Lower leg skin (tissue), 4 donors: ENCODE measurements around the gene LIN9. TPM values are rescaled to one million over a fixed set of nuclear protein-coding genes. Genes with fewer than 3 reads are reported as not detected.
A peak's percentile ranks its signal among the peaks of the same experiment; 100 is the strongest.

Source experiments
- DNase-seq, 2 donors: peaks; one replicate each; pipeline ENCODE4 v3.0.0-alpha.2; 2019; ENCODE audit warnings: low spot score in 2 of 2
- H3K4me3 ChIP-seq: fragments of 200-600 bp; sonication (generic); 2 replicates; pipeline ENCODE4 v1.5.1; 2017; ENCODE audit warnings: mild to moderate bottlenecking, low read depth; ENCODE audit not compliant: poor library complexity, severe bottlenecking
- CTCF ChIP-seq, 3 donors: fragments of 450-650 bp; IDR thresholded peaks; one replicate each; pipeline ENCODE4 v1.5.1; 2016; ENCODE audit warnings: antibody characterized with exemption in 3 of 3, mild to moderate bottlenecking in 3 of 3, moderate library complexity in 2 of 3
- POLR2A ChIP-seq, 2 donors: fragments of 450-650 bp; IDR thresholded peaks; one replicate each; pipeline ENCODE4 v1.6.1; 2016 to 2017; ENCODE audit warnings: antibody characterized with exemption in 2 of 2, mild to moderate bottlenecking in 1 of 2, moderate library complexity in 1 of 2
- WGBS, 2 donors: methylation state at CpG; one replicate each; pipeline ENCODE4 v1.1.5; 2018; 5-methylcytosine and 5-hydroxymethylcytosine counted together
- intact Hi-C: fragments of 100-400 bp; cut with DNase I; formaldehyde crosslinking; loops from one replicate; pipeline ENCODE4 v1.15.0; 2023; ENCODE audit warnings: low total_unique reads
- total RNA-seq, 4 donors: library from RNA; depleted of rRNA; stranded (reverse); fragments of >200 nt; gene quantifications; one replicate each; pipeline ENCODE4 v1.1.0, GENCODE V29; 2016

LIN9 gene
- total RNA-seq, 4 donors from 2014 or later, result 3.8 to 5.7 (median 4.9) TPM

DNA sequence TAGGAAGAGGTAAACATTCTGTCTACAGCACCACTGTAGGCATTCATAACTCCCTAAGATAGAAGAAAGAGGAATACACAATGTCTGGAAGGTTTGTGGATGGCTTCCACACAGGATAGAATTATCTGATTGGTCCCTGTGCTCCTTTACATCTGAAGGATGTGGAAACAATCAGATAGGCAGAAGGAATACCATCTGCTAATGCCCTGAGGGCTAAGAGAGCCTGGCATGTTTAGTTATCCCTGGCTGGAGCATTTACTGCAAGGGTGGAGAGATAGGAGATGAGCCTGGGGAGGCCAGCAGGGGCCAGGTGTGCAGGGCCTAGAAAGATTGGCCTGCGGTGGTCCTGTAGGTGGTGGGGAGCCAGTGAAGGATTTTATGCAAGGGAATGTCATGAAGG is 113.8 kb downstream of the LIN9 start:
- TF ChIP-seq CTCF (IDR thresholded peaks at IDR 0.05) (no peak), POLR2A (IDR thresholded peaks at IDR 0.05) (no peak)
- H3K4me3 ChIP-seq, result no peak overlapping the region
- no peak for DNase-seq
- 84 to 88% methylated on average over 1 of the region's 1 CpG for WGBS, 2 donors
- intact Hi-C loops, result no loop called here

DNA sequence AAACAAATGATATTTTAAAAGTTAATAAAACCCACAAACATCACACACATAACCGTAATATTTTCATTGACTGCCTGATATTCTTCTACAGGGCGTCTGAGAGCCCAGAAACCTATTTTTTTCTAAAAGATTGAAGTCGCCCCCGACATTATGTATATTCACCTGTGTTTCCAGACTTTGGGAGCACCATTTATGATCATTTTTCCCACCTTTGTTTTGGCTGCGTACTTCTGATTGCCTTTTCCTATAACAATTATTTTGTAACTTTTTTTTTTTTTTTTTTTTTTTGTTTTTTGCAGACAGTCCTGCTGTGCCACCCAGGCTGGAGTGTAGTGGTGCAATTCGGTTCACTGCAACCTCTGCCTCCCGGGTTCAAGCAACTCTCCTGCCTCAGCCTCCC is 121.6 kb downstream of the LIN9 start:
- H3K4me3 ChIP-seq, result no peak overlapping the region
- no peak for DNase-seq
- WGBS, 2 donors, result 88 to 92% methylated on average over 7 of the region's 7 CpGs
- intact Hi-C loops, result no loop called here
- TF ChIP-seq POLR2A (IDR thresholded peaks at IDR 0.05) (no peak), CTCF (IDR thresholded peaks at IDR 0.05) (no peak)

DNA sequence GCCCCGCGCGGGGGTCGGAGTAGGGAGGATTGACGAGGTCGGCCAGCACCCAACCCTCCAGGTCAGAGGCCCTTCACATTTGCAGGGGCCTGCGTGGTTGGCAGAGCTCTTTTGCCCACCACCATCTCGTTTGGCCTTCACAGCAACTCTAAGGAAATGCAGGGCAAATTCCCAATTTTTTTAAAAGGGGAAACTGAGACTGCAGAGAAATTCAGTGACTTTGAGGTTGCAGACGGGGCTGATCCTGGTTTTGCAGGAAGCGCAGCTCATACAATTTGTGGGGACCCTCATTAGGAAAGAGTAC is 122.0 kb downstream of the LIN9 start:
- no peak for DNase-seq
- peak overlapping the region; percentile 91 for H3K4me3 ChIP-seq
- no peak for TF ChIP-seq CTCF (IDR thresholded peaks at IDR 0.05)
- TF ChIP-seq POLR2A (IDR thresholded peaks at IDR 0.05), result no peak
- intact Hi-C loops, result no loop called here
- 9 to 13% methylated on average over 10 of the region's 10 CpGs for WGBS, 2 donors

GRCh38 chr1:226186124-226187018 is 122.6 kb downstream of the LIN9 start, which contains the start of gene ACBD3:
Gene ACBD3 (minus strand): TSS chr1:226186741. CDS start chr1:226186675, 66 bp downstream.
- peak; percentile 85 to 97 for DNase-seq
- WGBS, 2 donors, result 0 to 1% methylated on average over 29 to 66 of the region's 75 CpGs
- intact Hi-C loops, result no loop called here
- peak within 1 kb of the TSS; percentile 91 for H3K4me3 ChIP-seq
- peak in 1 of 2 donors; percentile 71 for TF ChIP-seq POLR2A (IDR thresholded peaks at IDR 0.05)
- TF ChIP-seq CTCF (IDR thresholded peaks at IDR 0.05), result no peak

DNA sequence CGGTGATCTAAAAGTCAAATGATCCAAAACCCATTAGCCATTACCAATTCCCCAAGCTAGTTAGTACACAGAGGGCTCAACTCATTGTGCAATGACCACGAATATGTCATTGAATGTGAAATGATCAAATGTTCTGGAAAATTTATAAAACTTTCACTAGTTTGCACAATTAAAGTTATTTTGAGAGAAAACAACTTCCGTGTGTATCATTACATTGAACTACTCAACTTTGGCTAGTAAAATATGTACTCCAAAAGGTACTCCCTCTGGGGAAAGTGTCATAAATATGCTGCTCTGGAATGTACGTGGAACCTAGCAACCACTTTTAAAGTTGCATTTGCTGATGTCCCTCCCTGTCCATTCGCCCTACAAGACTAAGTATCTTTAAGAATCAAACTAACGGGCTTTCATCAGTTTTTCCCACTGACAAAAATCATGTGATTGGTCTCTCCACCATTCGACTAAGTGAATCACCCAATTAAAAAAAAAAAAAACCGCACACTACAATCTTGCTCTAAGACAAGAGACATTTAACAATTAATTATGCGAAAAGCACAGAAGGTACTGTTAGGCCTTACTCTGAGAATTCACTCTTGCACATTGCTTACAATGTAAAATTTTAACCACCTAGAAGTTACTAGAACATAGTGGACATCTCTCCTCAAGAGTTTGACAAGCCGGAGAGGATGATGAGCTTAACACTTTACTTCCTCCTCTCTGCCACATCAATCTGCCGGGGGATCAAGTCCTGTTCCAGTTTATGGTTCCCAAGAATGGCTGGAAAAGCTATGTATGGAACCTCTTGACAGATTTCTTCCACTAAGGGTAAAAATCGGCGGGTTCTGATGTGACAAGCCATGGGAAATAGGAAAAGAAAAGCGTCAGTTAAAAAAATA is 123.6 kb downstream of the LIN9 start:
- H3K4me3 ChIP-seq, result peak overlapping the region; percentile 91
- WGBS, 2 donors, result 12 to 16% methylated on average over 14 of the region's 14 CpGs
- intact Hi-C loops, result no loop called here
- no peak for DNase-seq
- TF ChIP-seq CTCF (IDR thresholded peaks at IDR 0.05) (no peak), POLR2A (IDR thresholded peaks at IDR 0.05) (no peak)
